GM12864 (cell line): Measurements from ENCODE around the gene LARP4B.

Experiments used
- DNase-seq: peaks from one replicate; pipeline ENCODE4 v3.0.0-alpha.2; 2011; ENCODE audit warnings: low read depth
- H3K4me3 ChIP-seq: 2 replicates; pipeline ENCODE4 v1.5.1; 2011; ENCODE audit warnings: mild to moderate bottlenecking, low read depth, low read length, control low read depth
- CTCF ChIP-seq: IDR thresholded peaks from 2 replicates; pipeline ENCODE4 v1.5.1; 2011; ENCODE audit warnings: low read depth, mild to moderate bottlenecking, moderate library complexity, low read length, control low read depth, inconsistent platforms; ENCODE audit errors: missing control alignments

Gene LARP4B

GRCh38 chr10:931326-932318, at the start of gene LARP4B:
TSS of gene LARP4B (minus strand) at chr10:931705. CDS start at chr10:885721, 45,984 bp downstream.
- TF ChIP-seq CTCF: no peak
- DNase-seq: peak; percentile 91
- H3K4me3 ChIP-seq: peak within 1 kb of the TSS; percentile 77

- no peak overlapping the region for H3K4me3 ChIP-seq
- no peak for DNase-seq
- no peak for TF ChIP-seq CTCF
Observed at GRCh38 chr10:980468-981093, 49.1 kb upstream of the LARP4B start.

- no peak for DNase-seq
- no peak overlapping the region for H3K4me3 ChIP-seq
- no peak for TF ChIP-seq CTCF
Observed at GRCh38 chr10:978826-979421, 47.4 kb upstream of the LARP4B start.

GRCh38 chr10:976316-976715, 44.8 kb upstream of the LARP4B start:
- no peak for TF ChIP-seq CTCF
- no peak for DNase-seq
- no peak overlapping the region for H3K4me3 ChIP-seq

GRCh38 chr10:974785-975074, 43.2 kb upstream of the LARP4B start:
- no peak for TF ChIP-seq CTCF
- H3K4me3 ChIP-seq: no peak overlapping the region
- DNase-seq: no peak

- no peak overlapping the region for H3K4me3 ChIP-seq
- no peak for TF ChIP-seq CTCF
- no peak for DNase-seq
Observed at GRCh38 chr10:974038-974784, 42.7 kb upstream of the LARP4B start.
